Amniotic epithelial cell (primary cell): ENCODE results near the gene GPC5.

Source experiments
- DNase-seq: peaks from one replicate; pipeline ENCODE4 v3.0.0-alpha.2; 2010; ENCODE audit warnings: low read depth

The GPC5 gene

DNA sequence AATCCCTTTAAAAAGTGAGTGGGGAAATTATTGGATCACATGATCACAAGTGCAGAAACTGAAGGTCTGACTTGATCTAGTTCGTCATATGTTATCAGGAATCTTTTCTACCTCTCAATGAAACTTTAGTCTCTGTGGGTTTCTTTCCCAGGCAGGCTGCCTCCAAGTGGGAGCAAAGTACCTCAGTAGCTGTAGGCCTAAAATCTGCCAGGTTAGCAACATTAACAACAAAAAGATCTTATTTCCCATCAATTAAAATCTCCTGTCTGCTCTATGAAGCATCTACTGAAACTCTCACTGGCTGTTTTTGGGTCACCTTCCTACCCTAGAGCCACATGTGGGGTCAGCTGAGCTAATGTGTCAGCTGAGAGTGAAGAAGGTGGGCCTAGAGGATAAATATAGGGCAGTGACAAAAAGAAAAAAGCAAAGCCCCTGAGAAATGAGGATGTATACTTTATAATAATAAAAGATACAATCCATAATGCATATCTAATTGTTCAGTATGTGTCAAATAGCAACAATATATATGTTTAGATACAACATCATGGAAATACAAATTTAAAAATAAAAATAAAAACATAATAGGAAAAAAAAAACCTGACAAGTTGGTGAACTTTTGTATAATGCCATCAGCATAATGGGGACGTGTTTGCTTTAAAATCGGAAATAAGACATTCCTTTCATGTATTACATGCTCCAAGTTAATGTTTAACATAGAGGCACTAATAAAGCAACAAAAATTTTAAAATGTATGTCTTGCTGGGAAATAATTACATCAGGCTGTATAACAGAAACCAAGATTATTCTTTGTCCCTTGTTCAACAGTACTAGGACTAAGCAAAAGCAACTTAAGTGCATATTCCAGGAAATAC lies 141.1 kb downstream of the GPC5 start:
- no peak for DNase-seq

- DNase-seq: no peak
These were observed 141.8 kb downstream of the GPC5 start for GRCh38 chr13:91540158-91540736.

GRCh38 chr13:91544723-91545122 lies 146.3 kb downstream of the GPC5 start:
- DNase-seq: no peak

GRCh38 chr13:91546900-91547299 lies 148.5 kb downstream of the GPC5 start:
- no peak for DNase-seq

DNA sequence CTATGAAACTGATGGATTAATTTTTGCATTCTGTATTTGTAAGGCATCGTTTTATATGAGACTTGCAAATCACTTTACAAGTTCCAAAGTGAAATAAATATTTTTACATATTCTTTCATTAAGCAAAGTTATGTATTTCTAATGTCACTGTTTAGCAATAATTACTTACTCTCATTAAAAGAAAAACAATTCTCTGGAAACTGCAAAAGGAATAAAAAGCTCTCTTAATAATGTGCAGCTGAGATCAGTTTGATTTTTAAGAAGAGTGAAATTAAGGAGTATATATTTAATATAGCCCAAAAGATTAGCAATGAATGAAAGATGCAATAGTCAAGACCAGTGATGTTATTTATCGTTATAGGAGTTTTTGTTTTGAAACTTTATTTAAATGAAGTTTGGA lies 155.2 kb downstream of the GPC5 start:
- DNase-seq: no peak

GRCh38 chr13:91554101-91554500 lies 155.7 kb downstream of the GPC5 start:
- no peak for DNase-seq

GRCh38 chr13:91557328-91558090 lies 159.1 kb downstream of the GPC5 start:
- no peak for DNase-seq

- no peak for DNase-seq
These were observed 165.4 kb downstream of the GPC5 start for GRCh38 chr13:91563799-91564198.

DNA sequence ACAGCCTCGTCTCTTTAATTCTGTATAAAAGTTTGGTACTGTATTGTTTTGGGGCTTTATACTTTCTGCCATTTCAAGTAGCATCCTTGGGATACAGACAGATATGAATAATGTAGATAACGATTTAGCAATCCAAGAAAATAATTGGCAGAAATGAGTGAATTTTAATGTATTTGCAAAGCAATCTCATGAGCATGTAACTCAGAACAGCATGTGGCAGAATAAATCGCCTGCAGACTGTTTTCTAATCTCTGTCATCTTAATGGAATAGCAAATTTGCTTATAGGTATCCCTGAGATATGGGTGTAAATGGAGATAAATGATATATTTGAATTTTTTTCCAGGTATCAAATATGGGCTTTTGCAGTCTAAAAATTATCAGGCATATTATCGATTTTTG lies 166.0 kb downstream of the GPC5 start:
- no peak for DNase-seq

- DNase-seq: no peak
These were observed 166.9 kb downstream of the GPC5 start for GRCh38 chr13:91565296-91565695.

GRCh38 chr13:91567485-91568207 lies 169.2 kb downstream of the GPC5 start:
- DNase-seq: no peak

DNA sequence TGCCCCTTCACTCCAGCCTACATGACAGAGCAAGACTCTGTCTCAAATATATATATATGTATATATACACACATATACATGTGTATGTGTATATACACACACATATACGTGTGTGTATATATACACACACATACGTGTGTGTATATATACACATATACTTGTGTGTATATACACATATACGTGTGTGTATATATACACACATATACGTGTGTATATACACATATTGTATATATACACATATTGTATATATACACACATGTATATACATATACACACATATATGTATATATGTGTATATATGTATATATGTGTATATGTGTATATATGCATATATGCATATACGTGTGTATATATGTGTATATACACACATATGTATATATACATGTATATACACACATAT lies 173.3 kb downstream of the GPC5 start:
- no peak for DNase-seq

DNA sequence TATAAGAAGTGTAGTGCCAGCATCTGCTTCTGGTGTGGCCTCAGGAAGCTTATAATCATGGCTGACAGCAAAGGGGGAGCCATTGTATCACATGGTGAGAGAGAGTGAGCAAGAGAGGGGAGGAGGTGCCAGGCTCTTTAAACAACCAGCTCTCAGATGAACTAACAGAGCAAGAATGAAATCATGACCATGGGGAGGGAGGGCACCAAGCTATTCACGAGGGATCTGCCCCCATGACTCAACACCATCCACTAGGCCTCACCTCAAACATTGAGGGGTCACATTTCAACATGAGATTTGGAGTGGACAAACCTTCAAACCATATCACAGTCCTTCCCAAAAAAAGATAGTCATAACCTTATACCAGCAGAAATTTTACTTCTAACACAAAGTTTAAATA lies 174.0 kb downstream of the GPC5 start:
- DNase-seq: no peak

DNA sequence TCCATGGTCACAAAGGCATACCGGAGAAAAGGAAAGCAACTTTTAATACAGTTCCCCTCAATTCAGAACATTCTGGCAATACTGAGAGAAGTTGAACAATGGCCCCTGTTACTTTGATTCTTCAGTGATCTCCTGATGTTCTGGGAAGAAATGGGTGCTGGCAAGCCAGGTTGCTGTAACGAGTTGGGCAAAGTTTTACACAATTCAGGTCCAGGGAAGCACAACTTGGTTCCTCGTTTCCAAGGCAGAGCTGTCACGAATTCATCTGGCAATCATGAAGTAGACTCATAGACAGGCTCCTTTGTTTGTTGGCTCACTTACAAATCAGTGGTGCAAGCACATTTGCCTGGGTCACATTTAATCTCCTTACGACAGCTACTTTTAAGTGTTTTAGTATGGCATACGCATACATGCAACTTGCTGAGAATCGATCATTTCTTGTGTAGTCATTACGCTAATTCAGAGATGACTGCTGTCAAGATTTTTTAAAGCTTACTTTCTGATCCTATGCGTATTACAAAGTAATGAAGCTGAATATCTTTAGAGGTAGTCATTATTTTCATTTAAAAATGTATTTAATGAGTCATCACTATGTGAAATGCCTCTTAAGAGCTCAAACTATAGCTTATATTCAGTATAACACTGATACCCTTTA lies 174.7 kb downstream of the GPC5 start:
- DNase-seq: no peak

GRCh38 chr13:91574766-91575165 lies 176.3 kb downstream of the GPC5 start:
- no peak for DNase-seq

DNA sequence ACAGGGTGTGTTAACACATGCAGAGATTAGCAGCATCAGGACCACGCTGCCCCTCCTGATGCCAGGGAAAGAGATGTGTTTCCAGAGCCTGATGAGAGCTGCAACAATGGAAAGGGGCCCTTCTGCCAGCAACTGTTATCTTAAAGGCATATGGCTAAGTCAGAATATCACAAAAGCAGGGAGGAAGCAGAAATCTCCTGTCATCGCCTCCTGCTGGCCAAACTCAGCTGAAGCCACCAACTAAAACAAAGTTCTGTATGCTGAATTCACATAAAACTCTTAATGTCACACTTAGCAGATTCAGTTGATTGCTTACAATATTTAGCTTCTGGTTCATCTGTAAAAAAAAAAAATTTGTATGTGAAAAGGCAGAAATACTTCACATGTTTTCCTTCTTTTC lies 178.2 kb downstream of the GPC5 start:
- no peak for DNase-seq

DNA sequence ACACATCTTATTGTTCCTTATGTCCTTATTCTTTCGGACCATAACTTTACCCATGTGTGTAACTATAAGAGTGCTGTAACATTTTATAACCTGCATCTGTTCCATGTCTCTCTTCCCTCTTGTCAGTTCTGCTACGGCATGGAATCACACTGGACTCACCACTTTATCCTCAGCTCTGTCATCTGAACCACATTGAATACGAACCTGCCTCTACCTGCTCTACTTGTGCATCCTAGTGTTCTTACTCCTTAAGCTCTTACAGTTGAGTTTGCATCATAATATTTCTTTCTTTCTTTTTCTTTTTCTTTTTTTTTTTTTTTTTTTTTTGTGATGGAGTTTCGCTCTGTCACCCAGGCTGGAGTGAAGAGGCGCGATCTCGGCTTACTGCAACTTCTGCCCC lies 180.9 kb downstream of the GPC5 start:
- DNase-seq: no peak

- DNase-seq: no peak
These were observed 182.3 kb downstream of the GPC5 start for GRCh38 chr13:91580749-91581148.

DNA sequence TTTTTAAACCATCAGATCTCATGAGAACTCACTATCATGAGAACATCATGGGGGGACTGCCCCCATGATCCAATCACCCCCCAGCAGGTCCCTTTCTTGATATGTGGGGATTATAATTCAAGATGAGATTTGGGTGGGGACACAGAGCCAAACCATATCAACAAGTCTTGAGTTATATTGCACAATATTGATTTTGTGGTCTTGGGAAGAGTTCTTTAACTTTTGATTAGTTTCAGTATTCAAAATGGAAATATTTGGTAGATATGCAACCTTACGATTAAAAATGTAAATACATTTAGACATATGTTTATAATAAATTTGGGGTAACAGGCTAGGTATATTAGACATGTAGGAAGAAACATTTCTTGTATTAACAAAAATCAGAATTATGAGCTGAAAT lies 188.2 kb downstream of the GPC5 start:
- DNase-seq: no peak

- no peak for DNase-seq
These were observed 190.1 kb downstream of the GPC5 start for GRCh38 chr13:91588541-91588940.

DNA sequence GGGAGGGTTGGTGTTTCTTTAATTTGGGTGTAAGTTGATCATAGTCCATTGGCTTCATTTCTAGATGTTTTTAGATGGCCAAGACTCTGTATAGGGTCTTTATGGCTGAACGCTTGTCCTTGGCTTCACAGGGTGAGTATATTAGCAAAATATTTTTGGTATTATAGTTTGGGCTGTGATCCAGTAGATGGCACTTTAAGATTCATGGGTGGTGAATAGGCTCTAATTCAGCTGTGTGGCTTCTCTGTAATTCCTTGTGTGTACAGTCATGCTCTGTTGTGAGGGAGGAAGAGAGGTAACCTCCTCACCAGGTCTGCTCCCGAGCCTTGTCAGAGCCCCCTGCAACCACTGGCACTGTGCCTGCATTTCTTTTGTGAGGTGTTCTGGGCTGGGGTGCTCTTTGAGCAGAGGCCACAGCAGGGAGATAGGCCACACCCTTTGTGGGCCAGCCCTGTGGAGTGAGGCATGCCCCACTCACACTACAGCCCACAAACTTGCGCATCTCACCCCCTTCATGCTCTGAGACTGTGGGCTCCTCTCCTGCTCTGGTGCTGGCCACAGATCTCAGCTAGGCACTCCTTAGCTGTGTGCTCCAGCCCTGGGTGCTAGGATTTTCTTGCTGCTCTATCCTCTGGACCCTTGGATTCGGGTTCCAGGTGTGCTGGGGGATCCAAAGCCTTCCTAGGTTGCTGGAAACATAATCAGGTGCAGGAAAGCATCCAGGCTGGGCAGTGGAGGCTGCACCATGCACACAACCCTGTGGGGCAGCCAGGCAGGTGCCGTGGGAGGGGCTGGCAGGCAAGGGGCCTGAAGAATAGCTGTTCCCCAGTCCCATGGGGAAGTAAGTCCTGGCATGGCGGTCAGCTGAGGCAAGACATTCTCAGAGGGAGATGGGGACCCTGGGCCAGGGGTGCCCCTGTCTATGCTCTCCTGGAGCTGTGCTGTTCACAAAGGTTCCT lies 193.9 kb downstream of the GPC5 start:
- DNase-seq: no peak
